HEK293 (cell line): ENCODE data around the gene LAMB4.

ENCODE experiments used
- CTCF ChIP-seq: fragments of 450-650 bp; formaldehyde crosslinking; IDR thresholded peaks from 2 replicates; pipeline ENCODE4 v1.5.1; 2016; ENCODE audit warnings: missing biosample characterization, missing genetic modification characterization
- GLI2 ChIP-seq: fragments of 450-650 bp; formaldehyde crosslinking; IDR thresholded peaks from 2 replicates; pipeline ENCODE4; 2017; ENCODE audit warnings: missing biosample characterization, missing genetic modification characterization, low read depth, borderline replicate concordance
- KLF10 ChIP-seq: fragments of 450-650 bp; IDR thresholded peaks from 2 replicates; pipeline ENCODE4 v1.5.1; 2018; ENCODE audit warnings: missing biosample characterization, mild to moderate bottlenecking, missing genetic modification characterization
- ZFP41 ChIP-seq: fragments of 450-650 bp; formaldehyde crosslinking; IDR thresholded peaks from 2 replicates; pipeline ENCODE4 v1.5.1; 2016; ENCODE audit warnings: missing biosample characterization, missing genetic modification characterization, borderline replicate concordance
- ZNF16 ChIP-seq: fragments of 450-650 bp; formaldehyde crosslinking; IDR thresholded peaks from 2 replicates; pipeline ENCODE4 v1.5.1; 2016; ENCODE audit warnings: low read depth, missing biosample characterization, missing genetic modification characterization
- ZNF175 ChIP-seq: fragments of 450-650 bp; formaldehyde crosslinking; IDR thresholded peaks from 2 replicates; pipeline ENCODE4 v1.5.1; 2016; ENCODE audit warnings: missing biosample characterization, missing genetic modification characterization
- ZNF274 ChIP-seq, 2 experiments: fragments of 200-500 bp in 1 of 2; fragments of 450-650 bp in 1 of 2; sonication (Bioruptor generic) in 1 of 2; formaldehyde crosslinking in 1 of 2; IDR thresholded peaks; 2 replicates each; pipeline versions ENCODE4 v1.5.1 to v1.6.1; 2014 to 2016; ENCODE audit warnings: borderline replicate concordance in 1 of 2, inconsistent platforms in 1 of 2, low read length in 1 of 2, missing biosample characterization in 1 of 2, missing genetic modification characterization in 1 of 2
- ZNF561 ChIP-seq: fragments of 450-650 bp; IDR thresholded peaks from 2 replicates; pipeline ENCODE4 v1.5.1; 2018; ENCODE audit warnings: missing biosample characterization, missing genetic modification characterization, borderline replicate concordance
- ZNF768 ChIP-seq: fragments of 450-650 bp; formaldehyde crosslinking; IDR thresholded peaks from 2 replicates; pipeline ENCODE4 v1.5.1; 2018; ENCODE audit warnings: missing biosample characterization, mild to moderate bottlenecking, missing genetic modification characterization
- ZSCAN23 ChIP-seq: fragments of 450-650 bp; formaldehyde crosslinking; IDR thresholded peaks from 2 replicates; pipeline ENCODE4 v1.5.1; 2016; ENCODE audit warnings: missing biosample characterization, missing genetic modification characterization

GRCh38 chr7:108071551-108071950 lies 58.6 kb downstream of the LAMB4 start:
- TF ChIP-seq ZNF768 (tag by site-specific recombination) (no peak), ZNF16 (tag by site-specific recombination) (no peak), CTCF (no peak), ZNF175 (no peak), ZNF274 (IDR thresholded peaks at IDR 0.05; ENCODE audit: low read length) (no peak), ZNF274 (tag by site-specific recombination; IDR thresholded peaks at IDR 0.05; ENCODE audit: borderline replicate concordance) (no peak), ZFP41 (tag by site-specific recombination) (no peak), ZSCAN23 (tag by site-specific recombination) (no peak), ZNF561 (tag by site-specific recombination) (no peak), KLF10 (tag by site-specific recombination) (no peak), GLI2 (tag by site-specific recombination) (no peak)
